Liver (tissue), 3 donors: ENCODE measurements around the gene RAD23B.

Experiments used
- EGR1 ChIP-seq, 2 donors: IDR thresholded peaks; 2 replicates each; pipeline ENCODE4 v1.6.1; 2016 to 2018; ENCODE audit warnings: antibody characterized with exemption in 2 of 2, low read depth in 2 of 2
- FOXA1 ChIP-seq: IDR thresholded peaks from 2 replicates; pipeline ENCODE4 v1.6.1; 2016; ENCODE audit warnings: antibody characterized with exemption
- FOXA2 ChIP-seq: IDR thresholded peaks from 2 replicates; pipeline ENCODE4 v1.6.1; 2016; ENCODE audit warnings: antibody characterized with exemption
- GABPA ChIP-seq, 2 donors: IDR thresholded peaks in 1 of 2; conservative IDR thresholded peaks in 1 of 2; 2 replicates each; pipeline ENCODE4 v1.6.1; 2016; ENCODE audit warnings: antibody characterized with exemption in 2 of 2, mild to moderate bottlenecking in 1 of 2, moderate library complexity in 1 of 2
- HNF4A ChIP-seq, 2 donors: conservative IDR thresholded peaks; 2 replicates each; pipeline ENCODE4 v1.6.1; 2016; ENCODE audit warnings: antibody characterized with exemption in 2 of 2, mild to moderate bottlenecking in 2 of 2
- JUND ChIP-seq, 2 donors: IDR thresholded peaks; 2 replicates each; pipeline ENCODE4 v1.6.1; 2016; ENCODE audit warnings: antibody characterized with exemption in 2 of 2
- RAD21 ChIP-seq, 2 donors: IDR thresholded peaks; 2 replicates each; pipeline ENCODE4 v1.6.1; 2016; ENCODE audit warnings: antibody characterized with exemption in 2 of 2, mild to moderate bottlenecking in 2 of 2
- SP1 ChIP-seq: IDR thresholded peaks from 2 replicates; pipeline ENCODE4 v1.6.1; 2018; ENCODE audit warnings: antibody characterized with exemption, mild to moderate bottlenecking
- TAF1 ChIP-seq: conservative IDR thresholded peaks from 2 replicates; pipeline ENCODE4 v1.6.1; 2016; ENCODE audit warnings: antibody characterized with exemption, mild to moderate bottlenecking
- YY1 ChIP-seq: IDR thresholded peaks from 2 replicates; pipeline ENCODE4 v1.6.1; 2016; ENCODE audit warnings: antibody characterized with exemption, mild to moderate bottlenecking
- TF ChIP-seq, protein P1 (sequence below): IDR thresholded peaks from 2 replicates; pipeline ENCODE4 v1.6.1; 2016; ENCODE audit warnings: antibody characterized with exemption, mild to moderate bottlenecking
- TF ChIP-seq, protein P2 (sequence below): IDR thresholded peaks from 2 replicates; pipeline ENCODE4 v1.6.1; 2016; ENCODE audit warnings: antibody characterized with exemption
- TF ChIP-seq, protein P3 (sequence below): fragments of 150-350 bp; IDR thresholded peaks from 2 replicates; pipeline ENCODE4 v1.5.1; 2017; ENCODE audit warnings: improper control_type of control experiment, low read depth, low read length; ENCODE audit not compliant: missing input control
- TF ChIP-seq, protein P4 (sequence below): IDR thresholded peaks from 2 replicates; pipeline ENCODE4 v1.6.1; 2016; ENCODE audit warnings: antibody characterized with exemption
- donor health status: healthy.
- donor health status: healthy.

DNA sequence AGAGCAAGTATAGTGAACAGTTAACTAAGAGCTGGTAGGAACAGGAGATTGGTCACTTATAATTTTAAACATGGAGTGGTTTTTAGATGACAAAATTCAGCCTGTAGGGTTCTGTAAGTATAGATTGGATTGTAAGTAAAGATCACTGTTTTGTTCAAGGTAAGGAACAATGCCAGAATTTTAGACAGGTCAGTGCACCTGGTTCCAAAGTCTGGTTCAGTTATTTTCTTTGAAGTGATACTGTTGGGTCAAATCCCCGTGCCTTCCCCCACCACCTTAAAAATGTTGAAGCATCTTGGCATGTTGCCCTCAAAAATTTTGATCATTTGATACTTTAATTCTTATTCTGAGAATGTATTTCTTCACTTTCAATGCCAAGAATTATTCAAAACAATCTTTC, 12.9 kb downstream of the RAD23B start:
- no peak for TF ChIP-seq YY1
- TF ChIP-seq, protein P1, sequence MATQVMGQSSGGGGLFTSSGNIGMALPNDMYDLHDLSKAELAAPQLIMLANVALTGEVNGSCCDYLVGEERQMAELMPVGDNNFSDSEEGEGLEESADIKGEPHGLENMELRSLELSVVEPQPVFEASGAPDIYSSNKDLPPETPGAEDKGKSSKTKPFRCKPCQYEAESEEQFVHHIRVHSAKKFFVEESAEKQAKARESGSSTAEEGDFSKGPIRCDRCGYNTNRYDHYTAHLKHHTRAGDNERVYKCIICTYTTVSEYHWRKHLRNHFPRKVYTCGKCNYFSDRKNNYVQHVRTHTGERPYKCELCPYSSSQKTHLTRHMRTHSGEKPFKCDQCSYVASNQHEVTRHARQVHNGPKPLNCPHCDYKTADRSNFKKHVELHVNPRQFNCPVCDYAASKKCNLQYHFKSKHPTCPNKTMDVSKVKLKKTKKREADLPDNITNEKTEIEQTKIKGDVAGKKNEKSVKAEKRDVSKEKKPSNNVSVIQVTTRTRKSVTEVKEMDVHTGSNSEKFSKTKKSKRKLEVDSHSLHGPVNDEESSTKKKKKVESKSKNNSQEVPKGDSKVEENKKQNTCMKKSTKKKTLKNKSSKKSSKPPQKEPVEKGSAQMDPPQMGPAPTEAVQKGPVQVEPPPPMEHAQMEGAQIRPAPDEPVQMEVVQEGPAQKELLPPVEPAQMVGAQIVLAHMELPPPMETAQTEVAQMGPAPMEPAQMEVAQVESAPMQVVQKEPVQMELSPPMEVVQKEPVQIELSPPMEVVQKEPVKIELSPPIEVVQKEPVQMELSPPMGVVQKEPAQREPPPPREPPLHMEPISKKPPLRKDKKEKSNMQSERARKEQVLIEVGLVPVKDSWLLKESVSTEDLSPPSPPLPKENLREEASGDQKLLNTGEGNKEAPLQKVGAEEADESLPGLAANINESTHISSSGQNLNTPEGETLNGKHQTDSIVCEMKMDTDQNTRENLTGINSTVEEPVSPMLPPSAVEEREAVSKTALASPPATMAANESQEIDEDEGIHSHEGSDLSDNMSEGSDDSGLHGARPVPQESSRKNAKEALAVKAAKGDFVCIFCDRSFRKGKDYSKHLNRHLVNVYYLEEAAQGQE: no peak
- TF ChIP-seq, protein P2, sequence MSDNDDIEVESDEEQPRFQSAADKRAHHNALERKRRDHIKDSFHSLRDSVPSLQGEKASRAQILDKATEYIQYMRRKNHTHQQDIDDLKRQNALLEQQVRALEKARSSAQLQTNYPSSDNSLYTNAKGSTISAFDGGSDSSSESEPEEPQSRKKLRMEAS: no peak
- peak in 1 of 2 donors; percentile 29 for TF ChIP-seq RAD21 (IDR thresholded peaks at IDR 0.05)
- TF ChIP-seq FOXA2: no peak
- no peak for TF ChIP-seq FOXA1
- TF ChIP-seq, protein P3, sequence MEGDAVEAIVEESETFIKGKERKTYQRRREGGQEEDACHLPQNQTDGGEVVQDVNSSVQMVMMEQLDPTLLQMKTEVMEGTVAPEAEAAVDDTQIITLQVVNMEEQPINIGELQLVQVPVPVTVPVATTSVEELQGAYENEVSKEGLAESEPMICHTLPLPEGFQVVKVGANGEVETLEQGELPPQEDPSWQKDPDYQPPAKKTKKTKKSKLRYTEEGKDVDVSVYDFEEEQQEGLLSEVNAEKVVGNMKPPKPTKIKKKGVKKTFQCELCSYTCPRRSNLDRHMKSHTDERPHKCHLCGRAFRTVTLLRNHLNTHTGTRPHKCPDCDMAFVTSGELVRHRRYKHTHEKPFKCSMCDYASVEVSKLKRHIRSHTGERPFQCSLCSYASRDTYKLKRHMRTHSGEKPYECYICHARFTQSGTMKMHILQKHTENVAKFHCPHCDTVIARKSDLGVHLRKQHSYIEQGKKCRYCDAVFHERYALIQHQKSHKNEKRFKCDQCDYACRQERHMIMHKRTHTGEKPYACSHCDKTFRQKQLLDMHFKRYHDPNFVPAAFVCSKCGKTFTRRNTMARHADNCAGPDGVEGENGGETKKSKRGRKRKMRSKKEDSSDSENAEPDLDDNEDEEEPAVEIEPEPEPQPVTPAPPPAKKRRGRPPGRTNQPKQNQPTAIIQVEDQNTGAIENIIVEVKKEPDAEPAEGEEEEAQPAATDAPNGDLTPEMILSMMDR: no peak
- TF ChIP-seq GABPA (IDR thresholded peaks at IDR 0.05 in 1 of 2, conservative IDR thresholded peaks at IDR 0.05 in 1 of 2): no peak
- no peak for TF ChIP-seq TAF1
- TF ChIP-seq JUND (IDR thresholded peaks at IDR 0.05): no peak
- peak; percentile 90 to 97 for TF ChIP-seq HNF4A (conservative IDR thresholded peaks at IDR 0.05)
- TF ChIP-seq, protein P4, sequence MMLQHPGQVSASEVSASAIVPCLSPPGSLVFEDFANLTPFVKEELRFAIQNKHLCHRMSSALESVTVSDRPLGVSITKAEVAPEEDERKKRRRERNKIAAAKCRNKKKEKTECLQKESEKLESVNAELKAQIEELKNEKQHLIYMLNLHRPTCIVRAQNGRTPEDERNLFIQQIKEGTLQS: no peak
- peak; percentile 20 for TF ChIP-seq SP1
- no peak for TF ChIP-seq EGR1 (IDR thresholded peaks at IDR 0.05; ENCODE audit: low read depth in 2 of 2)
